H9 (cell line): Measurements from ENCODE around the gene MAPK8IP1. TPM values are rescaled to one million over a fixed set of nuclear protein-coding genes. Genes with fewer than 3 reads are reported as not detected.

ENCODE experiments used
- DNase-seq: peaks from one replicate; pipeline ENCODE4 v3.0.0-alpha.2; 2017
- H2AFZ ChIP-seq: one replicate; pipeline ENCODE4 v1.6.1; 2013; ENCODE audit warnings: mild to moderate bottlenecking, low read length, control low read depth, moderate library complexity
- H2AK5ac ChIP-seq: 2 replicates; pipeline ENCODE4 v1.6.1; 2013; ENCODE audit warnings: low read length, control low read depth, mixed read lengths; ENCODE audit not compliant: insufficient read length
- H2BK120ac ChIP-seq: one replicate; pipeline ENCODE4 v1.6.1; 2013; ENCODE audit warnings: low read depth, mild to moderate bottlenecking, low read length, control low read depth, inconsistent platforms; ENCODE audit not compliant: poor library complexity, severe bottlenecking
- H2BK12ac ChIP-seq: 2 replicates; pipeline ENCODE4 v1.6.1; 2013; ENCODE audit warnings: low read length, control low read depth, mixed read lengths, low read depth; ENCODE audit not compliant: insufficient read length
- H2BK15ac ChIP-seq: 2 replicates; pipeline ENCODE4 v1.6.1; 2013; ENCODE audit warnings: low read depth, low read length, control low read depth
- H2BK20ac ChIP-seq: one replicate; pipeline ENCODE4 v1.6.1; 2013; ENCODE audit warnings: low read depth, mild to moderate bottlenecking, low read length, control low read depth, inconsistent platforms; ENCODE audit not compliant: poor library complexity, severe bottlenecking
- H2BK5ac ChIP-seq: 2 replicates; pipeline ENCODE4 v1.6.1; 2013; ENCODE audit warnings: low read length, control low read depth, mixed read lengths; ENCODE audit not compliant: insufficient read length
- H3K14ac ChIP-seq: 2 replicates; pipeline ENCODE4 v1.6.1; 2013; ENCODE audit warnings: low read length, control low read depth; ENCODE audit not compliant: insufficient read depth
- H3K18ac ChIP-seq: 2 replicates; pipeline ENCODE4 v1.6.1; 2013; ENCODE audit warnings: low read depth, mild to moderate bottlenecking, mixed read lengths, low read length, control low read depth; ENCODE audit not compliant: insufficient read length
- H3K23ac ChIP-seq: 2 replicates; pipeline ENCODE4 v1.6.1; 2013; ENCODE audit warnings: low read length, control low read depth, mixed read lengths, low read depth; ENCODE audit not compliant: insufficient read length
- H3K23me2 ChIP-seq: 2 replicates; pipeline ENCODE4 v1.6.1; 2013; ENCODE audit warnings: low read depth, mild to moderate bottlenecking, mixed read lengths, low read length, control low read depth; ENCODE audit not compliant: insufficient read length, poor library complexity, severe bottlenecking
- H3K27ac ChIP-seq: 2 replicates; pipeline ENCODE4 v1.5.1; 2013; ENCODE audit warnings: low read length, control low read depth, mixed read lengths, low read depth; ENCODE audit not compliant: insufficient read length
- H3K27me3 ChIP-seq: 2 replicates; pipeline ENCODE4 v1.6.1; 2013; ENCODE audit warnings: low read length, control low read depth, inconsistent platforms; ENCODE audit not compliant: insufficient read depth
- H3K4ac ChIP-seq: 2 replicates; pipeline ENCODE4 v1.6.1; 2013; ENCODE audit warnings: low read depth, mild to moderate bottlenecking, control low read depth, inconsistent platforms, low read length, moderate library complexity
- H3K4me1 ChIP-seq: 2 replicates; pipeline ENCODE4 v1.6.1; 2013; ENCODE audit warnings: low read length, control low read depth, inconsistent platforms; ENCODE audit not compliant: insufficient read depth
- H3K4me2 ChIP-seq: 2 replicates; pipeline ENCODE4 v1.6.1; 2013; ENCODE audit warnings: low read length, control low read depth, mixed read lengths; ENCODE audit not compliant: insufficient read length, insufficient read depth
- H3K56ac ChIP-seq: 2 replicates; pipeline ENCODE4 v1.6.1; 2013; ENCODE audit warnings: low read depth, mild to moderate bottlenecking, mixed read lengths, low read length, control low read depth; ENCODE audit not compliant: insufficient read length
- H3K79me1 ChIP-seq: 2 replicates; pipeline ENCODE4 v1.6.1; 2013; ENCODE audit warnings: low read depth, mild to moderate bottlenecking, moderate library complexity, low read length, control low read depth, inconsistent platforms; ENCODE audit not compliant: insufficient read depth, poor library complexity, severe bottlenecking
- H3K79me2 ChIP-seq: 2 replicates; pipeline ENCODE4 v1.6.1; 2013; ENCODE audit warnings: low read length, control low read depth, inconsistent platforms; ENCODE audit not compliant: insufficient read depth
- H3K9ac ChIP-seq: 2 replicates; pipeline ENCODE4 v1.6.1; 2013; ENCODE audit warnings: low read length, control low read depth, mixed read lengths; ENCODE audit not compliant: insufficient read length; ENCODE audit errors: extremely low read depth
- H3K9me3 ChIP-seq: one replicate; pipeline ENCODE4 v1.6.1; 2013; ENCODE audit warnings: low read depth, low read length, inconsistent platforms; ENCODE audit not compliant: control insufficient read depth
- H3T11ph ChIP-seq: one replicate; pipeline ENCODE4 v1.6.1; 2013; ENCODE audit warnings: mild to moderate bottlenecking, low read length, control low read depth, inconsistent platforms
- H4K20me1 ChIP-seq: one replicate; pipeline ENCODE4 v1.6.1; 2013; ENCODE audit not compliant: control insufficient read depth, insufficient read length, insufficient read depth
- H4K5ac ChIP-seq: 2 replicates; pipeline ENCODE4 v1.6.1; 2013; ENCODE audit warnings: low read depth, mild to moderate bottlenecking, mixed read lengths, low read length, control low read depth; ENCODE audit not compliant: insufficient read length
- H4K8ac ChIP-seq: replicated peaks from 2 replicates; pipeline ENCODE4 v1.6.1; 2013; ENCODE audit warnings: low read length, control low read depth, mixed read lengths, low read depth; ENCODE audit not compliant: insufficient read length
- H4K91ac ChIP-seq: 2 replicates; pipeline ENCODE4 v1.6.1; 2013; ENCODE audit warnings: low read depth, mild to moderate bottlenecking, moderate library complexity, mixed read lengths, low read length, control low read depth; ENCODE audit not compliant: insufficient read length
- H3K27ac Mint-ChIP-seq, 3 experiments: 2 replicates in 2 of 3; 3 replicates in 1 of 3; pipeline ENCODE4 v1.8.0; 2020 to 2021; ENCODE audit warnings: mixed read lengths in 3 of 3, mild to moderate bottlenecking in 1 of 3, moderate library complexity in 1 of 3
- H3K27me3 Mint-ChIP-seq: 2 replicates; pipeline ENCODE4 v1.8.0; 2021; ENCODE audit warnings: low read depth, mild to moderate bottlenecking, moderate library complexity, mixed read lengths
- H3K36me3 Mint-ChIP-seq, 3 experiments: 2 replicates in 2 of 3; 3 replicates in 1 of 3; pipeline ENCODE4 v1.8.0; 2020 to 2021; ENCODE audit warnings: low read depth in 3 of 3, mixed read lengths in 3 of 3; ENCODE audit not compliant: insufficient read depth in 1 of 3
- H3K4me1 Mint-ChIP-seq, 2 experiments: 2 replicates each; pipeline ENCODE4 v1.8.0; 2020; ENCODE audit warnings: mixed read lengths in 2 of 2
- H3K4me3 Mint-ChIP-seq, 2 experiments: 2 replicates in 1 of 2; 3 replicates in 1 of 2; pipeline ENCODE4 v1.8.0; 2020 to 2021; ENCODE audit warnings: mild to moderate bottlenecking in 2 of 2, mixed read lengths in 2 of 2, moderate library complexity in 1 of 2
- H3K9me3 Mint-ChIP-seq, 2 experiments: 2 replicates in 1 of 2; 3 replicates in 1 of 2; pipeline ENCODE4 v1.8.0; 2020; ENCODE audit warnings: mild to moderate bottlenecking in 2 of 2, mixed read lengths in 2 of 2, moderate library complexity in 1 of 2
- CTCF ChIP-seq: fragments of 200-600 bp; sonication (generic); conservative IDR thresholded peaks from 3 replicates; pipeline ENCODE4 v1.8.0; 2021; ENCODE audit warnings: antibody characterized with exemption, mild to moderate bottlenecking
- WGBS: extraction: QIAGEN DNeasy Blood & Tissue Kit; methylation state at CpG from one replicate; pipeline ENCODE4 v1.1.7; 2013; ENCODE audit warnings: missing lambda C conversion rate, low lambda C conversion rate, mixed read lengths; ENCODE audit not compliant: insufficient read length; ENCODE audit errors: extremely low coverage; 5-methylcytosine and 5-hydroxymethylcytosine counted together
- total RNA-seq: library from RNA; stranded (reverse); gene quantifications from 2 replicates; pipeline ENCODE4 v1.2.1, GENCODE V29; 2021

Gene MAPK8IP1
- total RNA-seq, 1 experiment from 2014 or later = 30.2 TPM

- no peaks in the 10 kb centered on the region for H3K27me3 Mint-ChIP-seq
- no peaks in the 10 kb centered on the region for H4K20me1 ChIP-seq
- no CpG with 5 or more reads among the region's 4 CpGs for WGBS
- H2AK5ac ChIP-seq = no peak overlapping the region
- no peak overlapping the region for H3K4me3 Mint-ChIP-seq
- H3K4ac ChIP-seq = no peak overlapping the region
- H4K91ac ChIP-seq = no peak overlapping the region
- no peak overlapping the region for H3K56ac ChIP-seq
- H4K8ac ChIP-seq = no peak overlapping the region
- H3K23ac ChIP-seq = no peak overlapping the region
- peaks cover 10 to 14% of the 10 kb centered on the region in 2 experiments for H3K4me1 Mint-ChIP-seq
- H2AFZ ChIP-seq = no peak overlapping the region
- H3K23me2 ChIP-seq = no peaks in the 10 kb centered on the region
- no peak overlapping the region for H2BK120ac ChIP-seq
- H3K27ac Mint-ChIP-seq = peak overlapping the region in 1 of 3 experiments; percentile 22; a peak in 1 of 7 replicates
- no peak overlapping the region for H3K27ac ChIP-seq
- H3K27me3 ChIP-seq = no peaks in the 10 kb centered on the region
- no peak overlapping the region for H3T11ph ChIP-seq
- no peaks in the 10 kb centered on the region for H3K9me3 ChIP-seq
- 0 out of 2 replicates have a peak, but pooled peaks cover 2% of the 10 kb centered on the region for H3K4me1 ChIP-seq
- no peak for DNase-seq
- no peak overlapping the region for H4K5ac ChIP-seq
- no peak overlapping the region for H2BK20ac ChIP-seq
- H2BK5ac ChIP-seq = no peak overlapping the region
- H3K4me2 ChIP-seq = no peak overlapping the region
- no peak for TF ChIP-seq CTCF
- H3K79me2 ChIP-seq = no peaks in the 10 kb centered on the region
- H3K9ac ChIP-seq = no peak overlapping the region
- no peak overlapping the region for H3K18ac ChIP-seq
- H3K14ac ChIP-seq = no peak overlapping the region
- H2BK15ac ChIP-seq = no peak overlapping the region
- H3K79me1 ChIP-seq = no peaks in the 10 kb centered on the region
- no peaks in the 10 kb centered on the region for H3K9me3 Mint-ChIP-seq
- peaks cover 4 to 33% (median 21%) of the 10 kb centered on the region in 3 experiments; a peak in 5 of 7 replicates for H3K36me3 Mint-ChIP-seq
- no peak overlapping the region for H2BK12ac ChIP-seq
Measured at GRCh38 chr11:45941285-45941684, 55.8 kb downstream of the MAPK8IP1 start.
